ENCODE measurements around the gene CCDC197.

GRCh38 chr14:93955850-93956481 is 41.1 kb upstream of the CCDC197 start:
- TF ChIP-seq CTCF (conservative IDR thresholded peaks at IDR 0.05; ENCODE audit: low read length) (no peak), EZH2phosphoT487 (IDR thresholded peaks at IDR 0.05; ENCODE audit: borderline replicate concordance) (no peak)

Measured in Loucy (cell line).